Measurements from ENCODE around the gene ATXN3. TPM values are rescaled to one million over a fixed set of nuclear protein-coding genes. Genes with fewer than 3 reads are reported as not detected.

ATXN3 gene
- total and polyA plus RNA-seq, 2 donors (not counting 1 experiment from before 2014, with no cell fraction given) = 34.1 to 63.3 TPM

DNA sequence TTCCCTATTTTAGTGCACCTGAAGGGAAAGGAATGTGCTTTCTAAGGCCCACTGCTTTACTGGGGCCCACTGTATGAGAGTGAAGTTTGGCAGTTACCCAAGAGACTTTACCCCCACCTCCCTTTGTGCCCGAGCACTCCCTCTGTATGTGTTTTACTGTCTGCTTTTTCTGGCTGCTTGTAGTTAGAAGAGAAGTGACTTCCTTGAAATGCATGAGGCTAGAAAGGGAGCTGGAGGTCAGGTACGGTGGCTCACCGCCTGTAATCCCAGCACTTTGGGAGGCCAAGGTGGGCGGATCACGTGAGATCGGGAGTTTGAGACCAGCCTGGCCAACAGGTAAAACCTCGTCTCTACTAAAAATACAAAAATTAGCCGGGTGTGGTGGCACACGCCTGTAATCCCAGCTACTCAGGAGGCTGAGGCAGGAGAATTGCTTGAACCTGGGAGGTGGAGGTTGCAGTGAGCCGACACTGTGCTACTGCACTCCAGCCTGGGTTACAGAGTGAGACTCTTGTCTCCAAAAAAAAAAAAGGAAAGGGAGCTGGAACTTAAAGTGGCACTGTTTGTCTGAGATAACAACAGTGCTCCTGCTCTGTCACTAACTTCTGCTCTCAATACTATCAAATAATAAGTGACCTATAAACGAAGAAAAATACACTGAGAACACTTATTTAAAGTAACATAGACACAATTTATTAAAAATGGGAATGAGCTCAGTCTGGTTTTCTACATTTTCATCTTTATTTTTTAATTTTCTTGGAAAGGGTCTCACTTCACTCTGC, 72.3 kb downstream of the ATXN3 start:
- Histone ChIP-seq H3K4me3 (replicated peaks in 1 of 4; ENCODE audit: control extremely low read depth in 1 of 4, insufficient read depth in 1 of 4, low read depth in 3 of 4, low read length in 4 of 4) (no peak overlapping the region), H3K79me2 (ENCODE audit: control insufficient read depth, insufficient read depth, low read length) (peaks cover 48% of the 10 kb centered on the region), H3K27ac (ENCODE audit: insufficient read depth, low read length) (no peak overlapping the region), H3K36me3 (ENCODE audit: control insufficient read depth, insufficient read depth, low read length) (peaks cover 4% of the 10 kb centered on the region), H3K27me3 (ENCODE audit: control insufficient read depth, insufficient read depth, low read length) (no peaks in the 10 kb centered on the region), H3K4me2 (ENCODE audit: extremely low read depth, insufficient read depth, low read length) (no peak overlapping the region), H3K9me3 (ENCODE audit: control insufficient read depth, insufficient read depth, low read depth, low read length) (no peaks in the 10 kb centered on the region), H4K20me1 (ENCODE audit: control insufficient read depth, extremely low read depth, insufficient read depth, low read length) (no peaks in the 10 kb centered on the region), H3K4me1 (ENCODE audit: control insufficient read depth, extremely low read depth, insufficient read depth, low read length) (peaks cover 2% of the 10 kb centered on the region), H2AFZ (ENCODE audit: low read length) (no peak overlapping the region), H3K9ac (ENCODE audit: insufficient read depth, low read length) (no peak overlapping the region)
- no peak for TF ChIP-seq EZH2 (IDR thresholded peaks at IDR 0.05; ENCODE audit: low read length, missing control alignments)
- TF ChIP-seq, protein P1, sequence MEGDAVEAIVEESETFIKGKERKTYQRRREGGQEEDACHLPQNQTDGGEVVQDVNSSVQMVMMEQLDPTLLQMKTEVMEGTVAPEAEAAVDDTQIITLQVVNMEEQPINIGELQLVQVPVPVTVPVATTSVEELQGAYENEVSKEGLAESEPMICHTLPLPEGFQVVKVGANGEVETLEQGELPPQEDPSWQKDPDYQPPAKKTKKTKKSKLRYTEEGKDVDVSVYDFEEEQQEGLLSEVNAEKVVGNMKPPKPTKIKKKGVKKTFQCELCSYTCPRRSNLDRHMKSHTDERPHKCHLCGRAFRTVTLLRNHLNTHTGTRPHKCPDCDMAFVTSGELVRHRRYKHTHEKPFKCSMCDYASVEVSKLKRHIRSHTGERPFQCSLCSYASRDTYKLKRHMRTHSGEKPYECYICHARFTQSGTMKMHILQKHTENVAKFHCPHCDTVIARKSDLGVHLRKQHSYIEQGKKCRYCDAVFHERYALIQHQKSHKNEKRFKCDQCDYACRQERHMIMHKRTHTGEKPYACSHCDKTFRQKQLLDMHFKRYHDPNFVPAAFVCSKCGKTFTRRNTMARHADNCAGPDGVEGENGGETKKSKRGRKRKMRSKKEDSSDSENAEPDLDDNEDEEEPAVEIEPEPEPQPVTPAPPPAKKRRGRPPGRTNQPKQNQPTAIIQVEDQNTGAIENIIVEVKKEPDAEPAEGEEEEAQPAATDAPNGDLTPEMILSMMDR (conservative IDR thresholded peaks at IDR 0.05 in 1 of 2, IDR thresholded peaks at IDR 0.05 in 1 of 2; ENCODE audit: low read depth in 1 of 2, low read length in 2 of 2) = no peak
- no peak for DNase-seq (ENCODE audit: low read depth in 2 of 2)

DNA sequence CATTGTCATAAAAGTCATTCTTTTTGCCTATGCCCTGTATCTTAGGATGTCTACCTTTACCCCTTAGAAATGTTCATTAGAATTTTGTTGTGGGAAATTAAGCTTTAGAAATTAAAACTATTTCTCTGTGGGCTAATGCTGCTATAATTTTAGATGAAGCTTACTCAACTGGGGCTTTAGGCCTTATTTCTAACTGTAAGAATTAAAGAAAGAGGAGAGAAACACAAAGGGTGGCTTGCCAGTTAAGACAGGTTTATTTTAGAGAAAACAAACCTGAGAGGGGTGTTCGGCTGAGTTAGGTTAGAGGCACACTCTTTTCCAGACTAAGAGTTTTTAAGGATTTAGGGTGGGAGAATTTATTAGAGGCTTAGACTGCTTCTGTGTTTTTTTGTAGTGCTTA, 72.9 kb downstream of the ATXN3 start:
- peaks cover 2% of the 10 kb centered on the region for H3K4me1 ChIP-seq (ENCODE audit: control insufficient read depth, extremely low read depth, insufficient read depth, low read length)
- DNase-seq (ENCODE audit: low read depth in 2 of 2) = no peak
- H4K20me1 ChIP-seq (ENCODE audit: control insufficient read depth, extremely low read depth, insufficient read depth, low read length) = no peaks in the 10 kb centered on the region

DNA sequence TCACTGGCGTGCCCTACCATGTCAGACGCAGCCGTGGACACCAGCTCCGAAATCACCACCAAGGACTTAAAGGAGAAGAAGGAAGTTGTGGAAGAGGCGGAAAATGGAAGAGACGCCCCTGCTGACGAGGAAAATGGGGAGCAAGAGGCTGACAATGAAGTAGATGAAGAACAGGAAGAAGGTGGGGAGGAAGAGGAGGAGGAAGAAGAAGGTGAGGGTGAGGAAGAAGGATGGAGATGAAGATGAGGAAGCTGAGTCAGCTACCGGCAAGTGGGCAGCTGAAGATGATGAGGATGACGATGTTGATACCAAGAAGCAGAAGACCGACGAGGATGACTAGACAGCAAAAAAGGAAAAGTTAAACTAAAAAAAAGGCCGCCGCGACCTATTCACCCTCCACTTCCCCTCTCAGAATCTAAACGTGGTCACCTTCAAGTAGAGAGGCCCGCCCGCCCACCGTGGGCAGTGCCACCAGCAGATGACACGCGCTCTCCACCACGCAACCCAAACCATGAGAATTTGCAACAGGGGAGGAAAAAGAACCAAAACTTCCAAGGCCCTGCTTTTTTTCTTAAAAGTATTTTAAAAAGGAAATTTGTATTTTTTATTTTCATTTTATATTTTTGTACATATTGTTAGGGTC, 79.7 kb downstream of the ATXN3 start:
- Histone ChIP-seq H3K9ac (ENCODE audit: insufficient read depth, low read length) (no peak overlapping the region), H3K36me3 (ENCODE audit: control insufficient read depth, insufficient read depth, low read length) (peaks cover 2% of the 10 kb centered on the region), H3K27ac (ENCODE audit: insufficient read depth, low read length) (no peak overlapping the region), H3K4me2 (ENCODE audit: extremely low read depth, insufficient read depth, low read length) (no peak overlapping the region), H4K20me1 (ENCODE audit: control insufficient read depth, extremely low read depth, insufficient read depth, low read length) (no peaks in the 10 kb centered on the region), H3K79me2 (ENCODE audit: control insufficient read depth, insufficient read depth, low read length) (peaks cover 2% of the 10 kb centered on the region), H2AFZ (ENCODE audit: low read length) (no peak overlapping the region), H3K9me3 (ENCODE audit: control insufficient read depth, insufficient read depth, low read depth, low read length) (no peaks in the 10 kb centered on the region), H3K4me1 (ENCODE audit: control insufficient read depth, extremely low read depth, insufficient read depth, low read length) (no peaks in the 10 kb centered on the region), H3K27me3 (ENCODE audit: control insufficient read depth, insufficient read depth, low read length) (no peaks in the 10 kb centered on the region), H3K4me3 (replicated peaks in 1 of 4; ENCODE audit: control extremely low read depth in 1 of 4, insufficient read depth in 1 of 4, low read depth in 3 of 4, low read length in 4 of 4) (no peak overlapping the region)
- TF ChIP-seq, protein P1 (conservative IDR thresholded peaks at IDR 0.05 in 1 of 2, IDR thresholded peaks at IDR 0.05 in 1 of 2; ENCODE audit: low read depth in 1 of 2, low read length in 2 of 2) = no peak
- TF ChIP-seq EZH2 (IDR thresholded peaks at IDR 0.05; ENCODE audit: low read length, missing control alignments) = no peak
- DNase-seq (ENCODE audit: low read depth in 2 of 2) = no peak

More for the DNA sequence above, 72.9 kb downstream of the ATXN3 start:
- Histone ChIP-seq H3K9me3 (ENCODE audit: control insufficient read depth, insufficient read depth, low read depth, low read length) (no peaks in the 10 kb centered on the region), H3K27me3 (ENCODE audit: control insufficient read depth, insufficient read depth, low read length) (no peaks in the 10 kb centered on the region), H3K4me3 (replicated peaks in 1 of 4; ENCODE audit: control extremely low read depth in 1 of 4, insufficient read depth in 1 of 4, low read depth in 3 of 4, low read length in 4 of 4) (no peak overlapping the region), H3K9ac (ENCODE audit: insufficient read depth, low read length) (no peak overlapping the region), H3K36me3 (ENCODE audit: control insufficient read depth, insufficient read depth, low read length) (peaks cover 4% of the 10 kb centered on the region), H3K27ac (ENCODE audit: insufficient read depth, low read length) (no peak overlapping the region), H3K4me2 (ENCODE audit: extremely low read depth, insufficient read depth, low read length) (no peak overlapping the region), H2AFZ (ENCODE audit: low read length) (no peak overlapping the region), H3K79me2 (ENCODE audit: control insufficient read depth, insufficient read depth, low read length) (peaks cover 42% of the 10 kb centered on the region)
- TF ChIP-seq EZH2 (IDR thresholded peaks at IDR 0.05; ENCODE audit: low read length, missing control alignments) = no peak
- TF ChIP-seq, protein P1 (conservative IDR thresholded peaks at IDR 0.05 in 1 of 2, IDR thresholded peaks at IDR 0.05 in 1 of 2; ENCODE audit: low read depth in 1 of 2, low read length in 2 of 2) = no peak
